Erythroblast (primary cell): ENCODE measurements around the gene ADCY1.

Experiments used
- GATA1 ChIP-seq: IDR thresholded peaks from 2 replicates; pipeline ENCODE4 v1.6.1; 2011; ENCODE audit warnings: low read depth, mild to moderate bottlenecking, control low read depth, low read length, moderate library complexity
- POLR2A ChIP-seq: IDR thresholded peaks from 2 replicates; pipeline ENCODE4 v1.6.1; 2011; ENCODE audit warnings: mild to moderate bottlenecking, low read length

GRCh38 chr7:45650404-45651394, 76.5 kb downstream of the ADCY1 start:
- TF ChIP-seq POLR2A (no peak), GATA1 (no peak)
